Skin epidermis (tissue), 12 donors: Measurements from ENCODE around the gene GSN.

ENCODE experiments used
- H3K27ac ChIP-seq, 21 experiments: fragments of 200-600 bp; sonication (generic) in 11 of 21; one replicate each; pipeline ENCODE4 v1.5.0; 2020; ENCODE audit warnings: mild to moderate bottlenecking in 3 of 21, inconsistent platforms in 2 of 21, moderate library complexity in 2 of 21
- H3K4me3 ChIP-seq, 7 experiments: fragments of 200-600 bp; sonication (generic) in 2 of 7; one replicate each; pipeline ENCODE4 v1.5.0; 2020; ENCODE audit warnings: inconsistent platforms in 2 of 7, mild to moderate bottlenecking in 2 of 7, moderate library complexity in 1 of 7

The GSN gene

GRCh38 chr9:121328876-121329681 is 61.1 kb downstream of the GSN start:
- H3K4me3 ChIP-seq = no peak overlapping the region
- peak overlapping the region in 11 of 21 experiments; percentile 20 to 92 (median 50) for H3K27ac ChIP-seq

- no peak overlapping the region for H3K4me3 ChIP-seq
- H3K27ac ChIP-seq = peak overlapping the region in 13 of 21 experiments; percentile 1 to 70 (median 47)
These were observed 63.6 kb downstream of the GSN start for GRCh38 chr9:121331549-121331948.

DNA sequence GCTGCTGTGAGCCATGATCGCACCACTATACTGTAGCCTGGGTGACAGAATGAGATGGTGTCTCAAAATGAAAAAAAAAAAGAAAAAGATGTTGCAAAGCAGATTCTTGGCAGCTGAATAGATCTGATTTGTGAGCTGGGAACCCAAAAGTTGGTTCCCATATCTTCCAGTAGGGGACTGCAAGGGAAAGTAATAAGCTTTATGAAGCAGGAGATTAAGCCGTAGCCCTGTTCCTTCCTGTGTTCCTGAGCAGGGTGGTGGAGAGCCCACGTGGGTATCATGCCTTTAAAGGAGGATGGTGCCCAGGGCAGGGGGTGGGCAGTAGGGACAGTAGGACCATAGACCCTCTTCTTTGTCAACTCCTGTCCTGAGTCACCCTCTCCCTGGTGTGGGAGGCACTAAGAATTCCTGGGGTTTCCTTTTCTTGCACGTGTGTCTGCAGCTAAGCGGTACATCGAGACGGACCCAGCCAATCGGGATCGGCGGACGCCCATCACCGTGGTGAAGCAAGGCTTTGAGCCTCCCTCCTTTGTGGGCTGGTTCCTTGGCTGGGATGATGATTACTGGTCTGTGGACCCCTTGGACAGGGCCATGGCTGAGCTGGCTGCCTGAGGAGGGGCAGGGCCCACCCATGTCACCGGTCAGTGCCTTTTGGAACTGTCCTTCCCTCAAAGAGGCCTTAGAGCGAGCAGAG is 64.2 kb downstream of the GSN start:
- Histone ChIP-seq H3K27ac (peak overlapping the region in 13 of 21 experiments; percentile 1 to 70 (median 32)), H3K4me3 (no peak overlapping the region)

DNA sequence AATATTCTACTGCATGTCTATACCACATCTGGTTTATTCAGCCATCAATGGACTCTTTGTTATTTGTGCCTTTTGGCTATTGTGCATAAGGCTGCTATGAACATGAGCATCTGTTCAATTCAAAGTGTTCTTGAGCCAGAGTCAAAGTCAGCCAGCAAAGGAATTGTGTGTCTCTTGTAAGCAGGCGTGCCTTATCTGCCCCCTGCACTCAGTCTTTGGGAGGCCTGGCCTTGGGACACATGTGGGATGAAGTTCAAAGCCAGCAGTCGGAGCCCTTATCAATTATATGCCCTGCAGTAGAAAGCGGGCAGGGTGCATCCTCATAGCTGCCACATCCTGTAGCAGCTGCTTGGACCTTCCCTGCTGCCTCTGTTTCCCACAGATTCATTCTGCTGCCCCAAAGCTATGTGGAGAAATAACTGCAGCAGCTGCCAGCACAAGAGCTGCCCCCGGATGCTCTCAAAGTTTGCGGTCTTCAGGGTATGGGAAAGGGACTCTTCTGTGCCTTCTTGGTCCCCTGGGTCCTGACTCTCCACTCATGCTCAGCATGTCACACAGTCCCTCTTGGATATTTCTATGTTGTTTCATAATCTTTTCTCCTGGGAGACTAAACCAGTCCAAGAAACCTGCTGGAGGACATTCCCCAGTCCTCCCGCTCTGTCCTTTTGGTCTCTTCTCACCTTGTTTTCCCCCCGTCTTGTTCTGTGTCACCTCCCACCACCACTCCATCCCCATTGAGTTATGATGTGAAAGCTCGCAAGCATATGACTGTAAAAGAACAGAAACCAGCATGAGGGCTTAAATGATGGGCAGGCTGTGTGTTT is 66.2 kb downstream of the GSN start:
- H3K27ac ChIP-seq = peak overlapping the region in 15 of 21 experiments; percentile 16 to 83 (median 52)

GRCh38 chr9:121336665-121337064 is 68.7 kb downstream of the GSN start:
- Histone ChIP-seq H3K27ac (peak overlapping the region in 7 of 21 experiments; percentile 10 to 83 (median 39)), H3K4me3 (no peak overlapping the region)

More for the DNA sequence above, 66.2 kb downstream of the GSN start:
- H3K4me3 ChIP-seq = no peak overlapping the region

DNA sequence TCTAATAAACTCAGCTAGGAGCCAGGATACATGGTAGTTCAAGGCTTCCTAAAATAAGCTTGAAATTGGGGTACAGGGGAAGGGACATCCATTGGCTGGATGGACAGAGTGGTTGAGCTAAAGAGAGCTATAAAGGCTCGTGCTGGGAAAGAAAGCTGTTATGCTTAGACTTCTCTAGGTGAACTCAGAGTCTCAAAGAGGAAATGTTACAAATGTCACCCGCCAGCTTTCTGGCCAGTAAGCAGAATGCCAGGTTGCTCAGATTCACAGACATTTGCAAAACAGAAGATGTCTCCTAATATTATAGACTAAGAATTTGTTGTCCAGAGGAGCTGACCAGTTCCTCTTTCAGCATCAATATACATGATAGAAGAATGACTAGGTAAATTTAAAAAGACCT is 71.5 kb downstream of the GSN start:
- Histone ChIP-seq H3K27ac (no peak overlapping the region), H3K4me3 (no peak overlapping the region)

DNA sequence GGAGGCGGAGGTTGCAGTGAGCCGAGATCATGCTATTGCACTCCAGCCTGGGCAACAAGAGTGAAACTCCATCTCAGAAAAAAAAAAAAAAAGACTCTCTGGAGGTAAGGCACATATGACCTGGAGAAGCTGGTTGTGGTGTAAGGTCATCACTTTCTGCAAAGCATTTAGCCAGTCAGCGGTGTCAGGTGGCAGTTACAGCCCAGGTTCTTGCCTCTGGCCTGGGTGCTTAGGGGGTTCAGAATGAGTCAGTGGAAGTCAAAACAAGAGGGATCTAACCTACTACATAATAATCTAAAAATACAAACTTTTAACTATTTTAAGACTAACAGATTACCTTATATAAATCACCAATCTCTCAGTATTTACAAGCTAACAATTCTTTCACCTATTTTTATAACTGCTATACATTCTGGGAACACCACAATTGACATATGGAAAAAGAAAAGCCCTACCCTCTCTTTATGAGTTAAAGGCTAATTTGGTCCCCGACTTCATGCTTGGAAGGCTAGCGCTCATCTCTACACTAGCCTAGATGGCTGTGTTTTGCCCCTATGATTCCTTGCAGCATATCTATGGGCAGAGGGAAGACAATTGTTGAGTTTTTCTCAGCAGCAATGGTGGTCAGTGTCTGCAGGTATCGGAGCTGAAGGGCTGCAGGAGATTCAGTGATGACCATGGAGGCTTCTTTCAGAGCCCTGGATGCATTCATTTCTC is 72.9 kb downstream of the GSN start:
- no peak overlapping the region for H3K27ac ChIP-seq
- H3K4me3 ChIP-seq = no peak overlapping the region

DNA sequence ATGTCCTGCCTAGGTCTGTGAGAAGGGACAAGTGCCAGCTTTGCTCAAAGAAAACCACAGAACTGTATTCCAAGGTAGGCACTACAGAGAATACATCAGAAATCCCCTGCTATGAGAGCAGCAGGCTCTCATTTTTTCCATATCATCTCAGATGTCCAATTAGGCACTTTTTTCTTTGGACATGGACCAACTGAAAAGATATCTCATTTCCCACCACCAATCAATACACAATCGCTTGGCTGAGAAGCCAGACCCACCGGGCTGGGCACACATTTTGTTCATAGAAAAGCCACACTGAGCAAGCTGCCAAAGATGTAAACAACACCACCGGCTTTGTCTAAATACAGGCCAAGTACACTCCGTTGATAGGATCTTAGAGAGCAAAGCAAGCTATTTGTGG is 76.2 kb downstream of the GSN start:
- H3K27ac ChIP-seq = peak overlapping the region in 1 of 21 experiments; percentile 11
- no peak overlapping the region for H3K4me3 ChIP-seq

GRCh38 chr9:121345070-121345469 is 77.1 kb downstream of the GSN start:
- no peak overlapping the region for H3K27ac ChIP-seq
- H3K4me3 ChIP-seq = no peak overlapping the region

- Histone ChIP-seq H3K27ac (no peak overlapping the region), H3K4me3 (no peak overlapping the region)
These were observed 80.3 kb downstream of the GSN start for GRCh38 chr9:121348221-121348620.

- H3K4me3 ChIP-seq = no peak overlapping the region
- peak overlapping the region in 2 of 21 experiments; percentile 45 to 68 for H3K27ac ChIP-seq
These were observed 81.0 kb downstream of the GSN start for GRCh38 chr9:121349009-121349408.

GRCh38 chr9:121350036-121350435 is 82.1 kb downstream of the GSN start:
- peak overlapping the region in 12 of 21 experiments; percentile 9 to 85 (median 62) for H3K27ac ChIP-seq
- no peak overlapping the region for H3K4me3 ChIP-seq

- Histone ChIP-seq H3K4me3 (no peak overlapping the region), H3K27ac (peak overlapping the region in 17 of 21 experiments; percentile 3 to 85 (median 52))
These were observed 83.1 kb downstream of the GSN start for GRCh38 chr9:121350993-121351561.

DNA sequence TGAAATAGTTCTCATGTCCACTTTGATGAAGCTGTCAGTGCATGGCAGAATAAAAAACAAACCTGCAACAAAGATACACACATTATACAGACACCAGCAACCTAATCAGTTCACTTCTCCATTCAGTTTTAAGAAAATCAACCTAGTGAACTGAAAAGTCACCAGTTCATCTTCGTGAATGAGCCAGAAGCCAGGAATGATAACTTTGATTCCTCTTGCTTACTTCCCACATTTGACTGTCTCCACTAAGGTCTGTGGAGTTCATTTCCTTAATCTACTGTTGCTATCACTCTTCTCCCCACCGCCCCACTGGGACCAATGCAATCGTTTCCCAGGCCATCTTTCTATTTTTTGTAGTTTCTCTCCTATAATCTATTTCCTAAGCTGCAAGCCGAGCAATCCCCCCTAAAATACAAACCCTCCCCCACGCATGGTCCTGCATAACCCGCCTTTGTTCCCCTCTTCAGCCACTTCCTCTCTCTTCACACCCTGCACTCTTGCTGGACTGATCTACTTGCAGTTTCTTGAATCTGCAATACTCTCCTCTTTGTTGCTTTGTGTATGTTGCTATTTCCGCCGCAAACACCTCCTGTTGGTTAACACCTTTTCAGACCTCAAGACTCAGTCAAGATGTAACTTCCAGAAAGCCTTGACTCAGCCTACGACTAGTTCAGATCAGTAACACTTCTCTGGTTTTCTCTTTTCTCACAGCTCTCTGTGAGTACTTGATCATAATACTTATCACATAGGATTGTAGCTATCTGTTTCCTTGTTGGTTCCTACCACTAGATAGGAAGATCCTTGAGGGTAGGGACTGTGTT is 85.5 kb downstream of the GSN start:
- peak overlapping the region in 17 of 21 experiments; percentile 9 to 79 (median 56) for H3K27ac ChIP-seq
- no peak overlapping the region for H3K4me3 ChIP-seq

DNA sequence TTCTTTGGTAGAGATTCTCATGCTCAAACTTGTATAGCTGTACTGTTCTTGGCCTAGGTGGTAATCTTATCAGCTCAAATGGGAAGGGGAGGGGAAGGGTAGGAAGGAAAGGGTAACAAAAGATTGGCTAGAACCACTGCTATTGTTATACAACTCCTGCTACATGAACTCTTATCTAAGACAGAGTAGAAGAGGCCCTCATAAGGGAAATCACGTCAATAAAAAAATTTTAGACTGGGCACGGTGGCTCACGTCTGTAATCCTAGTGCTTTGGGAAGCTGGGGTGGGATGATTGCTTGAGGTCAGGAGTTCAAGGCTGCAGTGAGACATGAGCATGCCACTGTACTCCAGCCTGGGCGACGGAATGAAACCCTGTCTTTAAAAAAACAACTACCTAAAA is 86.2 kb downstream of the GSN start:
- Histone ChIP-seq H3K4me3 (no peak overlapping the region), H3K27ac (peak overlapping the region in 17 of 21 experiments; percentile 9 to 79 (median 56))

GRCh38 chr9:121354762-121355161 is 86.8 kb downstream of the GSN start:
- peak overlapping the region in 9 of 21 experiments; percentile 23 to 79 (median 62) for H3K27ac ChIP-seq
- H3K4me3 ChIP-seq = no peak overlapping the region

DNA sequence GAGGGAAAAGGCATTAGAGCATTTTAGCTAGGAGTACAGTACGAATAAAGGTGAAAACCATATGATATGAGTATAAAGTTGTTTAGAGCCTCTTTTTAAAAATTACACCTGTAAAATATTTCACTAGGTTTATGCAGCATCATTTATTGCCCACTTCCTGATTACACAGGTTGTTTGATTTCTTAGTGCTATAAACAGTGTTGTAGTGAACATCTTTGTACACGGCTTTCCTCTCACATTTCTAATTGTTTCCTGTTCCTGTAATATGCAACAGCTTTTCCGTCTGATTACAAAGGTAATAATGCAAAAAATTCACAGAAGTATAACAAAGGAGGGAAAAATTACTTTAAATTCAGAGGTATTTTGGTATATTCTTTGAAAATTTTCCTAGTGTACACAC is 89.0 kb downstream of the GSN start:
- H3K4me3 ChIP-seq = no peak overlapping the region
- peak overlapping the region in 13 of 21 experiments; percentile 6 to 79 (median 43) for H3K27ac ChIP-seq

DNA sequence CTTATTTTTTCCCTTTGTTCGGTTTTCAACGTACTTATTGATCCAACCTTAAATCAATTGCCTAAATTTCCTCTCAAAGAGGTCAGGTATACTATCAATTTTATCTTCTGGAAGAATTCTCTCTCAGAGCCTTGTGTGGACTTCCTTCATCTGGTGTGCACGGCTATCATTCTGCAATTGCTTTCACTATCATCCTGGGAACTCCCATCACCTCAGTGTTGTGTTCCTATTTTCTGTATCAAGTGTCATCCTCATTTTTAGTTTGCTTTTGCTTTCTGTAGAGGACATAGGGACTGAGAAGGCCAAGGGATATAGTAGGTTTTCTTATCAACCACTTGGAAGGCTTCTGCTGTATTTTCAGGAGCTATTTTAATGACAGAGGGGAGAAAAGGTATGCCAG is 90.8 kb downstream of the GSN start:
- Histone ChIP-seq H3K4me3 (no peak overlapping the region), H3K27ac (peak overlapping the region in 15 of 21 experiments; percentile 2 to 79 (median 32))
